AG09319 (cell line): ENCODE data around the gene CSK.

Experiments used
- DNase-seq: peaks from one replicate; pipeline ENCODE4 v3.0.0-alpha.2; 2010; ENCODE audit warnings: low read depth; ENCODE audit errors: extremely low read depth
- CTCF ChIP-seq: IDR thresholded peaks from 2 replicates; pipeline ENCODE4 v1.5.1; 2011; ENCODE audit warnings: low read depth, mild to moderate bottlenecking, inconsistent platforms, low read length, moderate library complexity

Gene CSK

GRCh38 chr15:74749832-74750231 lies 32.0 kb upstream of the CSK start:
- TF ChIP-seq CTCF, result no peak
- no peak for DNase-seq

DNA sequence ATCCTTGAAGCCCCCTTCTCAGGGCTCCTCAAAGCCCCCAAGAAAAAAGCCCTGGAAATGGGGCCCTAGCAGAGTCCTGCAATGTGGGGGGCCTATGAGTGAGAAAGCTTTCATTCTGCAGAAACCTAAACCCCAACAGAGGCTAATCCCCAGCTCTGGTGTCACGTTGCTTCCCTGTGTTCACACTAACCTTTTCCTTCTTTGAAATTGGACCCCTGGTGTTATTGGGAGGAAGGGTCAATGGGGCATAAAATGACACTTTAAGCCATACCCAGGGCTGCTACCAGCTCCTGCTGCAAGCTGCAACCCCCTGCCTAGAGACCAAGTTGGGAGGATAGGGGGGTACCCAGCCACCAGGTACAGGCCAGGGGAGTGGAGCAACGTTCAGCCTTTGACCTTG lies 31.1 kb upstream of the CSK start:
- no peak for TF ChIP-seq CTCF
- DNase-seq, result no peak

DNA sequence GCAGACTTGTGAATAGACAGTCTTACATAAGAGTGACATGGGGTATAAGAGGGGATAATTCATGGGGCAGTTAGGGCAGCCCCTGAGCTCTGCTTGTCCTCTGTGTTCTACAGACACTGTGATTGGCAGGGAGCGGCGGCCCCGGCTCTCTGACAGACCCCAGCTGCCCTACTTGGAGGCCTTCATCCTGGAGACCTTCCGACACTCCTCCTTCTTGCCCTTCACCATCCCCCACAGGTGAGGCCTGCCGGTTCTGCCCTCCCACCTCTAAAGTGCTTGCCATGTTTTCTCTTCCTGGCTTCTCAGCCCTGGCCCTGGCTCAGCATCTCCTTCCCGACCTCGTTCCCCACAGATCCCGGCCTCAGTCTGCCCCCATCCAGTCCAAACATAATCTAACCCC lies 29.9 kb upstream of the CSK start:
- DNase-seq, result no peak
- no peak for TF ChIP-seq CTCF

DNA sequence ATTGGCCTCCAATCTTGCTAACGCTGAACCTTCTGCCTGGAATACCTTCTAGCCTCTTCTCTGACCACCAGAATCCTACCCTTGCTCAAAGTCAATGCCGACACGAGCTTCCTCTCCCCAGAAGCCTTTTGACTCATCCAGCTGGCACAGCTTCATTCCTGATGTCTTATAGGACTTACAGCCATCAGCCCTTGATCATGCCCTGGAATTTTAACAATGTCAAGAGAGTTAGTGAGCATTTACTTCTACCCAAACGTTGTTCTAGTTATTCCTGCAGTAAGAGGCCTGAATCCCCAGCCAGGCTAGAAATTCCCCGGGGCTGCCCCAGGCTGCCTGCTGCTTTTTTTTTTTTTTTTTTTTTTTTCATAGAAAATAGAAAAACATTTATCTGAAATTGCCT lies 29.3 kb upstream of the CSK start:
- no peak for DNase-seq
- no peak for TF ChIP-seq CTCF

DNA sequence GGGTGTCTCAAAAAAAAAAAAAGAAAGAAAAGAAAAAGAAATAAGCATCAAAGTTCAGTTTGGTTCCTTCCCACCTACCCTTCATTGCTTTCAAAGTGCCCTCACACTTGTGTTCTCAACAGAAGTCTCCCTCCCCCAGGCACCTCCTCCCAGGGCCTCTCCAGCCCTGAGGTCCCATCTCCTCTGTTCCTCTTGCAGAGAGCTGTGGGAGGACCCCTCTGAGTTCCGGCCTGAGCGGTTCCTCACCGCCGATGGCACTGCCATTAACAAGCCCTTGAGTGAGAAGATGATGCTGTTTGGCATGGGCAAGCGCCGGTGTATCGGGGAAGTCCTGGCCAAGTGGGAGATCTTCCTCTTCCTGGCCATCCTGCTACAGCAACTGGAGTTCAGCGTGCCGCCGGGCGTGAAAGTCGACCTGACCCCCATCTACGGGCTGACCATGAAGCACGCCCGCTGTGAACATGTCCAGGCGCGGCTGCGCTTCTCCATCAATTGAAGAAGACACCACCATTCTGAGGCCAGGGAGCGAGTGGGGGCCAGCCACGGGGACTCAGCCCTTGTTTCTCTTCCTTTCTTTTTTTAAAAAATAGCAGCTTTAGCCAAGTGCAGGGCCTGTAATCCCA lies 27.2 kb upstream of the CSK start:
- no peak for DNase-seq
- TF ChIP-seq CTCF, result no peak

DNA sequence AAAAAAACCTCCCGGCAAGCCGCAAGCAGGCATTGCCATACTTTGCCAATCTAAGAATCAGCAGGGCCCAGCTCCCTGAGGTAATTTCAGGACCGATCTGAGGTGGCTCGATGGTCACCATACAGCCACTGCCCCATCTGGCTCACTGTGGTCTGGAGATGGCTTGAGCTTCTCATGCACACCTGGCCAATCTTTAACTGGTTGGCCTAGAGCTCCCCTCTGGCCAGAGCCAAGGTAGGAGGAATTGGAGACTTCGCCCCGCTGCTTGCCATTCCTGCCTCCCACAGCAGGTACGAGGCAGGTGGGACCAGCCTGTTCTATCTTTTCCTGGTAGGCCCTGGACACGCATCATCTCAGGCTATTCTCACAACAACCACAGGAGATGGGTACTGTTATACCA lies 23.1 kb upstream of the CSK start:
- no peak for DNase-seq
- no peak for TF ChIP-seq CTCF

DNA sequence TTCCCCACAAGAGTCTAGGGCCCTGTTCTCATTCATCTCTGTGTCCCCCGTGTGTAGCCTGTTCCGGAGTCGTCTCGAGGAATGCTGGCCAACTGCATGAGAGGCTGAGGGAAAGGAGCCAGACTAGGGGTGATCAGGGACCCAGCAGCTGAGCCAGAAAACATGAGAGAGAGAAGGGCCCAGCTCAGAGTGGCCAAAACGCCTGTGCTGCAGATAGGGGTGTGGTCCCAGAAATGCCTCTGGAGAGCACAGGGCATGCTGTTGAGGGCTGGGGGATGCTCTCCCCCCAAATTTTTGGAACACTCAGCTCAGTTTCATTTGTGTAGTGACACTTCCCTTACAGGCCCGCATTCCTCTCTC lies 19.1 kb upstream of the CSK start:
- TF ChIP-seq CTCF, result no peak
- DNase-seq, result no peak
